Gastroesophageal sphincter (tissue), 4 donors: ENCODE results near the gene NFIA. TPM values are rescaled to one million over a fixed set of nuclear protein-coding genes. Genes with fewer than 3 reads are reported as not detected.

Source experiments
- ATAC-seq: fragments of 150-250 bp; one replicate; pipeline ENCODE4 v1.9.1; 2016; ENCODE audit warnings: mild to moderate bottlenecking, moderate library complexity
- H3K27ac ChIP-seq, 4 donors: fragments of 200-600 bp; sonication (generic) in 3 of 4; 1 replicate in 3 of 4; 2 replicates in 1 of 4; pipeline ENCODE4 v1.5.1; 2016 to 2019
- H3K27me3 ChIP-seq: fragments of 200-600 bp; sonication (generic); one replicate; pipeline ENCODE4 v1.5.1; 2019
- H3K36me3 ChIP-seq, 2 donors: fragments of 200-600 bp; sonication (generic); one replicate each; pipeline ENCODE4 v1.5.1; 2019; ENCODE audit warnings: control low read depth in 1 of 2
- H3K4me1 ChIP-seq, 3 donors: fragments of 200-600 bp; sonication (generic); 1 replicate in 2 of 3; 2 replicates in 1 of 3; pipeline ENCODE4 v1.5.1; 2016 to 2019; ENCODE audit warnings: control low read depth in 2 of 3
- H3K4me3 ChIP-seq, 2 donors: fragments of 200-600 bp; sonication (generic); one replicate each; pipeline ENCODE4 v1.5.1; 2019; ENCODE audit warnings: mild to moderate bottlenecking in 1 of 2, moderate library complexity in 1 of 2
- H3K9me3 ChIP-seq, 3 donors: fragments of 200-600 bp; sonication (generic); one replicate each; pipeline ENCODE4 v1.5.1; 2017 to 2019; ENCODE audit warnings: control low read depth in 2 of 3
- CTCF ChIP-seq, 4 experiments: fragments of 200-600 bp in 2 of 4; fragments of 450-650 bp in 2 of 4; sonication (generic) in 1 of 4; IDR thresholded peaks; one replicate each; pipeline ENCODE4 v1.5.1; 2017 to 2019; ENCODE audit warnings: antibody characterized with exemption in 4 of 4, mild to moderate bottlenecking in 2 of 4, moderate library complexity in 2 of 4
- EP300 ChIP-seq: sonication (generic); formaldehyde crosslinking; IDR thresholded peaks from one replicate; pipeline ENCODE4 v1.6.1; 2017; ENCODE audit warnings: antibody characterized with exemption, mild to moderate bottlenecking
- POLR2A ChIP-seq, 2 donors: fragments of 450-650 bp; IDR thresholded peaks; one replicate each; pipeline ENCODE4 v1.6.1; 2017; ENCODE audit warnings: antibody characterized with exemption in 2 of 2, mild to moderate bottlenecking in 2 of 2, moderate library complexity in 1 of 2
- POLR2AphosphoS5 ChIP-seq: sonication (generic); formaldehyde crosslinking; IDR thresholded peaks from one replicate; pipeline ENCODE4 v1.6.1; 2017; ENCODE audit warnings: antibody characterized with exemption
- WGBS, 2 donors: methylation state at CpG; one replicate each; pipeline ENCODE4 v1.1.5; 2018; ENCODE audit warnings: low coverage in 1 of 2; 5-methylcytosine and 5-hydroxymethylcytosine counted together
- total RNA-seq, 4 donors: library from RNA; depleted of rRNA; stranded (reverse); fragments of >200 nt; gene quantifications; one replicate each; pipeline ENCODE4 v1.1.0, GENCODE V29; 2016

The NFIA gene
- total RNA-seq, 4 donors from 2014 or later = 123 to 205 (median 149) TPM

GRCh38 chr1:61171346-61171745 lies 89.0 kb downstream of the NFIA start:
- no peak for ATAC-seq
- WGBS, 2 donors = 47 to 63% methylated on average over 1 to 2 of the region's 2 CpGs
- H3K36me3 ChIP-seq = no peaks in the 10 kb centered on the region
- no peaks in the 10 kb centered on the region for H3K27me3 ChIP-seq
- TF ChIP-seq POLR2A (IDR thresholded peaks at IDR 0.05) = no peak
- no peak for TF ChIP-seq POLR2AphosphoS5
- no peak for TF ChIP-seq EP300
- TF ChIP-seq CTCF (IDR thresholded peaks at IDR 0.05) = no peak
- peaks cover 19 to 97% (median 35%) of the 10 kb centered on the region in 3 donors for H3K4me1 ChIP-seq
- no peak overlapping the region for H3K4me3 ChIP-seq
- H3K9me3 ChIP-seq = no peaks in the 10 kb centered on the region
- peak overlapping the region; percentile 43 to 67 (median 64) for H3K27ac ChIP-seq

GRCh38 chr1:61171974-61172373 lies 89.6 kb downstream of the NFIA start:
- 10 to 21% methylated on average over 3 to 4 of the region's 4 CpGs for WGBS, 2 donors
- Histone ChIP-seq H3K36me3 (no peaks in the 10 kb centered on the region), H3K27me3 (no peaks in the 10 kb centered on the region), H3K9me3 (no peaks in the 10 kb centered on the region), H3K27ac (peak overlapping the region; percentile 43 to 67 (median 62)), H3K4me1 (peaks cover 19 to 96% (median 35%) of the 10 kb centered on the region in 3 donors), H3K4me3 (no peak overlapping the region)
- TF ChIP-seq POLR2A (IDR thresholded peaks at IDR 0.05) (no peak), EP300 (no peak), CTCF (IDR thresholded peaks at IDR 0.05) (no peak), POLR2AphosphoS5 (no peak)
- ATAC-seq = no peak

- TF ChIP-seq CTCF (IDR thresholded peaks at IDR 0.05) (no peak), EP300 (no peak), POLR2AphosphoS5 (no peak), POLR2A (IDR thresholded peaks at IDR 0.05) (no peak)
- Histone ChIP-seq H3K27me3 (no peaks in the 10 kb centered on the region), H3K27ac (peak overlapping the region in 3 of 4 donors; percentile 27 to 63 (median 45)), H3K4me1 (peaks cover 16 to 96% (median 30%) of the 10 kb centered on the region in 3 donors), H3K36me3 (no peaks in the 10 kb centered on the region), H3K4me3 (no peak overlapping the region), H3K9me3 (no peaks in the 10 kb centered on the region)
- no peak for ATAC-seq
- 58 to 69% methylated on average over 5 to 6 of the region's 6 CpGs for WGBS, 2 donors
Measured at GRCh38 chr1:61173118-61173517, 90.8 kb downstream of the NFIA start.

GRCh38 chr1:61174060-61174795 lies 91.9 kb downstream of the NFIA start:
- no peak overlapping the region for H3K4me3 ChIP-seq
- no peaks in the 10 kb centered on the region for H3K36me3 ChIP-seq
- H3K4me1 ChIP-seq = peaks cover 20 to 96% (median 36%) of the 10 kb centered on the region in 3 donors
- H3K27ac ChIP-seq = peak overlapping the region in 3 of 4 donors; percentile 40 to 63 (median 45)
- no peaks in the 10 kb centered on the region for H3K9me3 ChIP-seq
- TF ChIP-seq CTCF (IDR thresholded peaks at IDR 0.05) = no peak
- no peak for TF ChIP-seq EP300
- TF ChIP-seq POLR2A (IDR thresholded peaks at IDR 0.05) = no peak
- TF ChIP-seq POLR2AphosphoS5 = no peak
- no peaks in the 10 kb centered on the region for H3K27me3 ChIP-seq
- ATAC-seq = no peak
- 20 to 46% methylated on average over 2 to 4 of the region's 5 CpGs for WGBS, 2 donors

- Histone ChIP-seq H3K27ac (no peak overlapping the region), H3K36me3 (no peaks in the 10 kb centered on the region), H3K9me3 (no peaks in the 10 kb centered on the region), H3K4me3 (no peak overlapping the region), H3K4me1 (peaks cover 21 to 92% (median 32%) of the 10 kb centered on the region in 3 donors), H3K27me3 (no peaks in the 10 kb centered on the region)
- no peak for TF ChIP-seq EP300
- no peak for TF ChIP-seq POLR2AphosphoS5
- TF ChIP-seq CTCF (IDR thresholded peaks at IDR 0.05) = no peak
- no peak for TF ChIP-seq POLR2A (IDR thresholded peaks at IDR 0.05)
- WGBS, 2 donors = 87 to 89% methylated on average over 6 of the region's 6 CpGs
- no peak for ATAC-seq
Measured at GRCh38 chr1:61175976-61176375, 93.6 kb downstream of the NFIA start.
